Hepatocyte (in vitro differentiated cells): Measurements from ENCODE around the gene LRP1B. TPM values are rescaled to one million over a fixed set of nuclear protein-coding genes. Genes with fewer than 3 reads are reported as not detected.

Source experiments
- DNase-seq: peaks from one replicate; pipeline ENCODE4 v3.0.0-alpha.2; 2016; ENCODE audit warnings: low spot score
- H2AFZ ChIP-seq: fragments of 200-600 bp; sonication (generic); 2 replicates; pipeline ENCODE4 v1.6.0; 2016; ENCODE audit warnings: antibody characterized with exemption, mild to moderate bottlenecking
- H3K27ac ChIP-seq: fragments of 200-600 bp; sonication (generic); 2 replicates; pipeline ENCODE4 v1.5.1; 2016; ENCODE audit warnings: mild to moderate bottlenecking
- H3K27me3 ChIP-seq: fragments of 200-600 bp; sonication (generic); 2 replicates; pipeline ENCODE4 v1.6.1; 2016
- H3K36me3 ChIP-seq: fragments of 200-600 bp; sonication (generic); replicated peaks from 2 replicates; pipeline ENCODE4 v1.5.1; 2016; ENCODE audit warnings: low read depth; ENCODE audit not compliant: insufficient read depth
- H3K4me1 ChIP-seq: fragments of 200-600 bp; sonication (generic); 2 replicates; pipeline ENCODE4 v1.5.1; 2016; ENCODE audit warnings: mild to moderate bottlenecking, moderate library complexity; ENCODE audit not compliant: insufficient read depth
- H3K4me2 ChIP-seq: fragments of 200-600 bp; sonication (generic); 2 replicates; pipeline ENCODE4 v1.6.0; 2016
- H3K4me3 ChIP-seq: fragments of 200-600 bp; sonication (generic); 2 replicates; pipeline ENCODE4 v1.5.1; 2016; ENCODE audit warnings: mild to moderate bottlenecking
- H3K79me2 ChIP-seq: fragments of 200-600 bp; sonication (generic); 2 replicates; pipeline ENCODE4 v1.6.0; 2017; ENCODE audit warnings: mild to moderate bottlenecking
- H3K9me2 ChIP-seq: fragments of 200-600 bp; sonication (generic); replicated peaks from 2 replicates; pipeline ENCODE4 v1.6.0; 2017; ENCODE audit warnings: mild to moderate bottlenecking; ENCODE audit not compliant: insufficient read depth
- H3K9me3 ChIP-seq: fragments of 200-600 bp; sonication (generic); 2 replicates; pipeline ENCODE4 v1.5.1; 2016; ENCODE audit warnings: low read depth, mild to moderate bottlenecking
- H4K20me1 ChIP-seq: fragments of 200-600 bp; sonication (generic); 2 replicates; pipeline ENCODE4 v1.6.0; 2016; ENCODE audit warnings: mild to moderate bottlenecking; ENCODE audit not compliant: insufficient read depth, poor library complexity, severe bottlenecking
- EZH2 ChIP-seq: fragments of 200-600 bp; sonication (generic); IDR thresholded peaks from 2 replicates; pipeline ENCODE4 v1.6.1; 2016; ENCODE audit warnings: antibody characterized with exemption, mild to moderate bottlenecking, borderline replicate concordance
- EZH2phosphoT487 ChIP-seq: fragments of 200-600 bp; sonication (generic); IDR thresholded peaks from one replicate; pipeline ENCODE4 v1.6.1; 2018; ENCODE audit warnings: antibody characterized with exemption, mild to moderate bottlenecking, low read depth, moderate library complexity; ENCODE audit not compliant: unreplicated experiment, severe bottlenecking
- WGBS: methylation state at CpG from one replicate; pipeline ENCODE4 v1.1.6; 2016; ENCODE audit warnings: low lambda C conversion rate; ENCODE audit errors: missing lambda C conversion rate; 5-methylcytosine and 5-hydroxymethylcytosine counted together
- polyA plus RNA-seq: library from polyadenylated mRNA; unstranded; fragments of >200 nt; fragmentation: Nextera tagmentation; extraction: Ambion mirVana; gene quantifications from 2 replicates; pipeline ENCODE4 v1.2.1, GENCODE V29; 2016
- total RNA-seq: library from RNA; depleted of rRNA; stranded (reverse); fragments of >200 nt; gene quantifications from 2 replicates; pipeline ENCODE4 v1.2.3, GENCODE V29; 2014
- TF ChIP-seq, protein P1 (sequence below): fragments of 200-600 bp; sonication (generic); IDR thresholded peaks from 2 replicates; pipeline ENCODE4 v1.5.1; 2016; ENCODE audit warnings: antibody characterized with exemption, mild to moderate bottlenecking; ENCODE audit not compliant: poor library complexity

Gene LRP1B
- total and polyA plus RNA-seq, 2 experiments from 2014 or later = 0.65 to 2.0 TPM

GRCh38 chr2:140274891-140275290 is 1855.9 kb downstream of the LRP1B start:
- TF ChIP-seq EZH2phosphoT487 = no peak
- TF ChIP-seq, protein P1, sequence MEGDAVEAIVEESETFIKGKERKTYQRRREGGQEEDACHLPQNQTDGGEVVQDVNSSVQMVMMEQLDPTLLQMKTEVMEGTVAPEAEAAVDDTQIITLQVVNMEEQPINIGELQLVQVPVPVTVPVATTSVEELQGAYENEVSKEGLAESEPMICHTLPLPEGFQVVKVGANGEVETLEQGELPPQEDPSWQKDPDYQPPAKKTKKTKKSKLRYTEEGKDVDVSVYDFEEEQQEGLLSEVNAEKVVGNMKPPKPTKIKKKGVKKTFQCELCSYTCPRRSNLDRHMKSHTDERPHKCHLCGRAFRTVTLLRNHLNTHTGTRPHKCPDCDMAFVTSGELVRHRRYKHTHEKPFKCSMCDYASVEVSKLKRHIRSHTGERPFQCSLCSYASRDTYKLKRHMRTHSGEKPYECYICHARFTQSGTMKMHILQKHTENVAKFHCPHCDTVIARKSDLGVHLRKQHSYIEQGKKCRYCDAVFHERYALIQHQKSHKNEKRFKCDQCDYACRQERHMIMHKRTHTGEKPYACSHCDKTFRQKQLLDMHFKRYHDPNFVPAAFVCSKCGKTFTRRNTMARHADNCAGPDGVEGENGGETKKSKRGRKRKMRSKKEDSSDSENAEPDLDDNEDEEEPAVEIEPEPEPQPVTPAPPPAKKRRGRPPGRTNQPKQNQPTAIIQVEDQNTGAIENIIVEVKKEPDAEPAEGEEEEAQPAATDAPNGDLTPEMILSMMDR = no peak
- TF ChIP-seq EZH2 = no peak
- DNase-seq = no peak
- H3K4me3 ChIP-seq = no peak overlapping the region
- H4K20me1 ChIP-seq = no peaks in the 10 kb centered on the region
- 68% methylated on average over 5 of the region's 5 CpGs for WGBS
- H3K36me3 ChIP-seq = no peaks in the 10 kb centered on the region
- H3K4me2 ChIP-seq = no peak overlapping the region
- no peaks in the 10 kb centered on the region for H3K27me3 ChIP-seq
- no peak overlapping the region for H3K27ac ChIP-seq
- H3K79me2 ChIP-seq = no peaks in the 10 kb centered on the region
- no peaks in the 10 kb centered on the region for H3K9me3 ChIP-seq
- H3K4me1 ChIP-seq = no peaks in the 10 kb centered on the region
- H2AFZ ChIP-seq = no peak overlapping the region
- H3K9me2 ChIP-seq = no peaks in the 10 kb centered on the region

- H3K27me3 ChIP-seq = no peaks in the 10 kb centered on the region
- no peak overlapping the region for H2AFZ ChIP-seq
- no peaks in the 10 kb centered on the region for H3K9me2 ChIP-seq
- H4K20me1 ChIP-seq = no peaks in the 10 kb centered on the region
- H3K36me3 ChIP-seq = no peaks in the 10 kb centered on the region
- TF ChIP-seq EZH2 = no peak
- no peak for TF ChIP-seq EZH2phosphoT487
- TF ChIP-seq, protein P1 = no peak
- H3K4me2 ChIP-seq = no peak overlapping the region
- no peaks in the 10 kb centered on the region for H3K4me1 ChIP-seq
- H3K79me2 ChIP-seq = no peaks in the 10 kb centered on the region
- no peak overlapping the region for H3K27ac ChIP-seq
- H3K4me3 ChIP-seq = no peak overlapping the region
- H3K9me3 ChIP-seq = no peaks in the 10 kb centered on the region
- no peak for DNase-seq
- 91% methylated on average over 2 of the region's 2 CpGs for WGBS
Observed at GRCh38 chr2:140273958-140274357, 1856.9 kb downstream of the LRP1B start.

GRCh38 chr2:140273408-140273807 is 1857.4 kb downstream of the LRP1B start:
- H3K27me3 ChIP-seq = no peaks in the 10 kb centered on the region
- no peak overlapping the region for H3K27ac ChIP-seq
- DNase-seq = no peak
- no peaks in the 10 kb centered on the region for H3K4me1 ChIP-seq
- no peaks in the 10 kb centered on the region for H3K9me2 ChIP-seq
- no peaks in the 10 kb centered on the region for H3K9me3 ChIP-seq
- H3K79me2 ChIP-seq = no peaks in the 10 kb centered on the region
- H4K20me1 ChIP-seq = no peaks in the 10 kb centered on the region
- no peak overlapping the region for H3K4me3 ChIP-seq
- no peak overlapping the region for H2AFZ ChIP-seq
- H3K4me2 ChIP-seq = no peak overlapping the region
- TF ChIP-seq EZH2 (no peak), EZH2phosphoT487 (no peak)
- TF ChIP-seq, protein P1 = no peak
- H3K36me3 ChIP-seq = no peaks in the 10 kb centered on the region
- 87% methylated on average over 4 of the region's 4 CpGs for WGBS

DNA sequence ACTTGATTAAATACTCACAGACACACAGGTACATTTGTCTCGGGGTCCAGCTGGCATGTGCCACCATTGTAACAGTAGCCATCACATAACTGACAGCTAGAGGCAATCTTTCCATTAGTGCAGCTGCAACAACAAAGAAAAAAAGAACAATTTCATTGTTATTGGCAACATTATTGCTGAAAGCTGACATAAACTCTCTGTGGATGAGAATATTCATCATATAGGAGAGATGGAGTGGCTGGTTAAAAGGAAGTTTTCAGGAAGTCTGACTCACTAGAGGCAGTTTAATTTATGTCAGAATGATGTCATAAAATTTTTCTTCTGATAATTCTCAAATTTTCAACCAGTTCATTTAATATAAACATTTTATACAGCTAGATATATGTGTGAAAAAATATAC is 1860.6 kb downstream of the LRP1B start:
- no peaks in the 10 kb centered on the region for H4K20me1 ChIP-seq
- 92% methylated on average over 1 of the region's 1 CpG for WGBS
- no peak overlapping the region for H2AFZ ChIP-seq
- no peaks in the 10 kb centered on the region for H3K4me1 ChIP-seq
- no peak overlapping the region for H3K27ac ChIP-seq
- no peaks in the 10 kb centered on the region for H3K9me2 ChIP-seq
- H3K36me3 ChIP-seq = no peaks in the 10 kb centered on the region
- no peaks in the 10 kb centered on the region for H3K9me3 ChIP-seq
- no peak for DNase-seq
- H3K4me3 ChIP-seq = no peak overlapping the region
- TF ChIP-seq, protein P1 = no peak
- TF ChIP-seq EZH2 (no peak), EZH2phosphoT487 (no peak)
- no peaks in the 10 kb centered on the region for H3K79me2 ChIP-seq
- no peaks in the 10 kb centered on the region for H3K27me3 ChIP-seq
- H3K4me2 ChIP-seq = no peak overlapping the region
